Fibroblast of mammary gland (primary cell): Measurements from ENCODE around the gene CNTNAP1.

ENCODE experiments used
- DNase-seq: peaks from one replicate; pipeline ENCODE4 v3.0.0-alpha.2; 2010; ENCODE audit warnings: low read depth
- H3K4me3 ChIP-seq: 2 replicates; pipeline ENCODE4 v1.5.1; 2011; ENCODE audit warnings: low read depth, mild to moderate bottlenecking, low read length, moderate library complexity; ENCODE audit not compliant: control insufficient read depth
- TF ChIP-seq, protein P1 (sequence below): conservative IDR thresholded peaks from 2 replicates; pipeline ENCODE4 v1.5.1; 2011; ENCODE audit warnings: low read depth, low read length, inconsistent platforms; ENCODE audit not compliant: control insufficient read depth, insufficient read depth

Gene CNTNAP1

DNA sequence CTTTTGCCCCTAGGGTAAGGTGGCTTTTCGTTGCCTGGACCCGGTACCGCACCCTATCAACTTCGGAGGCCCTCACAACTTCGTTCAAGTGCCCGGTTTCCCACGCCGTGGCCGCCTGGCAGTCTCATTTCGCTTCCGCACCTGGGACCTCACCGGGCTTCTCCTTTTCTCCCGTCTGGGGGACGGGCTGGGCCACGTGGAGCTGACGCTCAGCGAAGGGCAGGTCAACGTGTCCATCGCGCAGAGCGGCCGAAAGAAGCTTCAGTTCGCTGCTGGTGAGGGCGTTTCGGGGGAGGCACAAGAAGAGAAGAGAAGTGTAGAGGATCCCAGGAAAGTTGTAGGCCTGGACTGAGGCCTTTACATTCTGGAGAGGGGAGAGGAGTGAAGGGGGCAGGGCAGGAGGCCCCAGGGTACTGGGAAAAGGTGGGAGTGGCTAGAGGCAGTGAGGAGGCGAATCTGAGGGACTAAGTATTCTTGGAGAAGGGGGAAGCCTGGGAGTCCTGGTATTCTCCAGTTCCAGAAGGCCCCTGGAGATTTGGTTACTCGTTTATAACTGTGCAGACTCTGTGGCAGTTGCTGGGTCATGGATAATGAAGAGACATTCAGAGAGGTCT is 5.5 kb downstream of the CNTNAP1 start:
- no peak for DNase-seq
- TF ChIP-seq, protein P1, sequence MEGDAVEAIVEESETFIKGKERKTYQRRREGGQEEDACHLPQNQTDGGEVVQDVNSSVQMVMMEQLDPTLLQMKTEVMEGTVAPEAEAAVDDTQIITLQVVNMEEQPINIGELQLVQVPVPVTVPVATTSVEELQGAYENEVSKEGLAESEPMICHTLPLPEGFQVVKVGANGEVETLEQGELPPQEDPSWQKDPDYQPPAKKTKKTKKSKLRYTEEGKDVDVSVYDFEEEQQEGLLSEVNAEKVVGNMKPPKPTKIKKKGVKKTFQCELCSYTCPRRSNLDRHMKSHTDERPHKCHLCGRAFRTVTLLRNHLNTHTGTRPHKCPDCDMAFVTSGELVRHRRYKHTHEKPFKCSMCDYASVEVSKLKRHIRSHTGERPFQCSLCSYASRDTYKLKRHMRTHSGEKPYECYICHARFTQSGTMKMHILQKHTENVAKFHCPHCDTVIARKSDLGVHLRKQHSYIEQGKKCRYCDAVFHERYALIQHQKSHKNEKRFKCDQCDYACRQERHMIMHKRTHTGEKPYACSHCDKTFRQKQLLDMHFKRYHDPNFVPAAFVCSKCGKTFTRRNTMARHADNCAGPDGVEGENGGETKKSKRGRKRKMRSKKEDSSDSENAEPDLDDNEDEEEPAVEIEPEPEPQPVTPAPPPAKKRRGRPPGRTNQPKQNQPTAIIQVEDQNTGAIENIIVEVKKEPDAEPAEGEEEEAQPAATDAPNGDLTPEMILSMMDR, result no peak
- H3K4me3 ChIP-seq, result no peak overlapping the region

DNA sequence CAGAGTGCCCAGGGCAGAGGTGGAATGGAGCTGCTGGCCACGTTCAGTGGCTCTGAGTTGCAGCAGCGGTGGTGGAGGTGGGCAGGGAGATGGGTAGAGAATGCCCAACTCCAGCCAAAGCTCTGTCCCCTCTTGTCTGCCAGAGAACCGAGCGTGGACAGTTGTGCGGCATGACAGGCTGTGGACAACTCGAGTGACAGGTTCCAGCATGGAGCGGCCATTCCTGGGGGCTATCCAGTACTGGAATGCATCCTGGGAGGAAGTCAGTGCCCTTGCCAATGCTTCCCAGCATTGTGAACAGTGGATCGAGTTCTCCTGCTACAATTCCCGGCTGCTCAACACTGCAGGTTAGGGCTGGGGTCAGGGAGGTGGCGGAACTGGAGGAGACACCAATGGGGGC is 8.3 kb downstream of the CNTNAP1 start:
- H3K4me3 ChIP-seq, result no peak overlapping the region
- TF ChIP-seq, protein P1, result no peak
- DNase-seq, result no peak

DNA sequence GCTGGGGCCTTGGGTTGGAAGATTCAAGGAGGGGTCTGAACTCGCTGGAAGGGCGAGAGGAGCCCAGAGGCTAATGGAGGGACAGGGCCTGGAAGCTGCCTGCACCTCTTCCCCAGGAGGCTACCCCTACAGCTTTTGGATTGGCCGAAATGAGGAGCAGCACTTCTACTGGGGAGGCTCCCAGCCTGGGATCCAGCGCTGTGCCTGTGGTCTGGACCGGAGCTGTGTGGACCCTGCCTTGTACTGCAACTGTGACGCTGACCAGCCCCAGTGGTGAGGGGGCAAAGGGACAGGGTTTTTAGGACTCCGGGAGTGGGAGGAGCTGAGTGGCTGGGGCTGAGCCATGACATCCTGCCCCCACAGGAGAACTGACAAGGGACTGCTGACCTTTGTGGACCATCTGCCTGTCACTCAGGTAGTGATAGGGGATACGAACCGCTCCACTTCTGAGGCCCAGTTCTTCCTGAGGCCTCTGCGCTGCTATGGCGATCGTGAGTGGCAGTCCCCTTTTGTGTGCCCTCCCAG is 8.8 kb downstream of the CNTNAP1 start:
- no peak for DNase-seq
- TF ChIP-seq, protein P1, result no peak
- no peak overlapping the region for H3K4me3 ChIP-seq

DNA sequence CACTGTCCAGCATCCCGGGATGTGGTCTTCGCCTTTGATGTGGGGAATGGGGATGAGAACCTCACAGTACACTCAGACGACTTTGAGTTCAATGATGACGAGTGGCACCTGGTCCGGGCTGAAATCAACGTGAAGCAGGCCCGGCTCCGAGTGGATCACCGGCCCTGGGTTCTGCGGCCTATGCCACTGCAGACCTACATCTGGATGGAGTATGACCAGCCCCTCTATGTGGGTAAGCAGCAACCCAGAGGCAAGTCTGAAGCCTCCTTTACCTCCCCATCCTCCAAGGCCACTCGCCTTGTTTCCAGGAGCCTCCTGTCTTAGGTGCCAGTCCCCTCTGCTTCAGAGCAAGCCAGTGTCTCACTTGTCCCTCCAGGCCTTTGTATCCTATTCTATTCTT is 10.2 kb downstream of the CNTNAP1 start:
- TF ChIP-seq, protein P1, result no peak
- H3K4me3 ChIP-seq, result no peak overlapping the region
- no peak for DNase-seq

DNA sequence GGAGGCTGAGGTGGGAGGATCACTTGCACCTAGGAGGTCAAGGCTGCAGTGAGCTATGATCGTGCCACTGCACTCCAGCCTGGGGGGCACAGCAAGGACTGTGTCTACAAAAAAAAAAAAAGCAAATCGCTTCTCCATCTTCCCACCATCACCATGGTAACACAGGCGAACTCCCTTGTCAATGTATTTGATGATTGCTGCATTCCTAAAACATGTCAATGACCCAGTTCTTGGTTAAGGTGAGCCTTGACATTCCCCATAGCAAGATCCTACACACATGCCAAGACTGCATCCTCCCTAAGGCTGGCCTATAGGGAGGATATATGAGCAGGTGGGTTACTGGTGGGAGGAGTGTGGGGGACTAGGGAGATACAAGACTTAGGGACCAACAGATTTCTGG is 12.2 kb downstream of the CNTNAP1 start:
- no peak for DNase-seq
- TF ChIP-seq, protein P1, result no peak

DNA sequence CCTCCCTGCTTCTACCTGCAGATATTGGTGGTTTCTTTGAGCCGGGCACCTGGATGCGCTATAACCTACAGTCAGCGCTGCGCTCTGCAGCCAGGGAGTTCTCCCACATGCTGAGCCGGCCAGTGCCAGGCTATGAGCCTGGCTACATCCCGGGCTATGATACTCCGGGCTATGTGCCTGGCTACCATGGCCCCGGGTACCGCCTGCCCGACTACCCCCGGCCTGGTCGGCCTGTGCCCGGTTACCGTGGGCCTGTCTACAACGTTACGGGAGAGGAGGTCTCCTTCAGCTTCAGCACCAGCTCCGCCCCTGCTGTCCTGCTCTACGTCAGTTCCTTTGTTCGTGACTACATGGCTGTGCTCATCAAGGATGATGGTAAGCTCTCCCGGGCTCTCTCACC is 13.2 kb downstream of the CNTNAP1 start:
- TF ChIP-seq, protein P1, result no peak
- H3K4me3 ChIP-seq, result no peak overlapping the region
- DNase-seq, result no peak

More for the DNA sequence above, 12.2 kb downstream of the CNTNAP1 start:
- no peak overlapping the region for H3K4me3 ChIP-seq
